Skeletal muscle satellite cell (primary cell): ENCODE measurements around the gene OTUD7B. TPM values are rescaled to one million over a fixed set of nuclear protein-coding genes. Genes with fewer than 3 reads are reported as not detected.
"Not testable (repeated sequence)": the region's sequence is repeated elsewhere in the genome, so short reads cannot be mapped to it uniquely, and the experiment has no call there.

ENCODE experiments used
- H3K27me3 ChIP-seq: 2 replicates; pipeline ENCODE4 v1.7.0; 2013; ENCODE audit warnings: low read length; ENCODE audit not compliant: control insufficient read depth, insufficient read depth
- H3K36me3 ChIP-seq: 2 replicates; pipeline ENCODE4 v1.7.0; 2013; ENCODE audit warnings: mild to moderate bottlenecking, control low read depth, low read length; ENCODE audit not compliant: insufficient read depth
- H3K4me1 ChIP-seq: 2 replicates; pipeline ENCODE4 v1.7.0; 2013; ENCODE audit warnings: low read length; ENCODE audit not compliant: control insufficient read depth, insufficient read depth
- H3K4me2 ChIP-seq: 2 replicates; pipeline ENCODE4 v1.7.0; 2013; ENCODE audit warnings: mild to moderate bottlenecking, low read length
- H3K4me3 ChIP-seq: 2 replicates; pipeline ENCODE4 v1.7.0; 2013; ENCODE audit warnings: low read length
- H3K9ac ChIP-seq: 2 replicates; pipeline ENCODE4 v1.7.0; 2013; ENCODE audit warnings: mild to moderate bottlenecking, low read depth, low read length, moderate library complexity
- H3K9me3 ChIP-seq: replicated peaks from 2 replicates; pipeline ENCODE4 v1.7.0; 2013; ENCODE audit warnings: mild to moderate bottlenecking, control low read depth, low read length
- total RNA-seq: library from RNA; depleted of rRNA; stranded (reverse); fragments of >200 nt; gene quantifications from 2 replicates; pipeline ENCODE4 v1.2.3, GENCODE V29; 2012; rRNA removed

The OTUD7B gene
- total RNA-seq: 9.2 and 10.1 TPM in 2 replicates

DNA sequence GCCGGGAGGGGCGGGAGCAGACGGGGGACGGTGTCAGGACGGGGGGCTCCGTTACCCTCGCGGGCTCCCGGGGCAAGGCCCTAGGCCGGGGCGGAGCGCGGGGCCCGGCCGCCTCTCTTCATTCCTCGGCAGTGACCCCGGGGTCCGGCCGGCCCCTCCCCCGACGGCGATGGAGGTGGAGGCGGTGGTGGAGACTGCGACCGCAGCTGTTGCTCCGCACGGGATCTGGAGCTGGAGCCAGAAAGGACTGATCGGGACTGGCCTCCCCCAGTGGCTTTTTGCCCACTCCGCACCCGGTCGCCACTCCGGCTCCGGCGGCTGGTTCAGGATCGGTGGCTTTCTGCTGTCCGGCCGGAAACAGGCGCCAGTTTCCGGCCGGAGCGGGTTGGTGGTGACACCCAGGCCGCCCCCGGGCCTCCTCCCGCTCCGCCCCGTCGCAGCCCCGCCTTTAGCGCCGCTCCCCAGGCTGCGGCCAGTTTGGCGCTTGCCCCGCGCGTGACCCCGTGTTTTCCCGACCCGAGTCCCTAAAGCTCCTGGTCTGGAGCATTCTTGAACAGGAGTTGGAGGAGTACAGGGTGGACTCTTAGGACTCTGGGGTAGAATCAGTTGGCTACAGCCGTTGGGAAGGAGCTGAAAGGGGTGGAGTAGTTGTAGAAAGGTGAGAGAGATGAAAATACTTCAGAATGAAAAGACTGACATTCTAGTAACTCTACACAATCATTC lies at the start of gene OTUD7B:
Gene OTUD7B (minus strand): TSS at position 334 of the 723 bp plus-strand sequence. CDS start 33,216 bp downstream, outside the sequence.
- Histone ChIP-seq H3K36me3 (peaks cover 2% of the 10 kb centered on the region), H3K27me3 (no peaks in the 10 kb centered on the region), H3K9me3 (no peaks in the 10 kb centered on the region), H3K9ac (peak within 1 kb of the TSS; percentile 94), H3K4me2 (peak within 1 kb of the TSS; percentile 95), H3K4me3 (peak within 1 kb of the TSS; percentile 84), H3K4me1 (peaks cover 47% of the 10 kb centered on the region)

DNA sequence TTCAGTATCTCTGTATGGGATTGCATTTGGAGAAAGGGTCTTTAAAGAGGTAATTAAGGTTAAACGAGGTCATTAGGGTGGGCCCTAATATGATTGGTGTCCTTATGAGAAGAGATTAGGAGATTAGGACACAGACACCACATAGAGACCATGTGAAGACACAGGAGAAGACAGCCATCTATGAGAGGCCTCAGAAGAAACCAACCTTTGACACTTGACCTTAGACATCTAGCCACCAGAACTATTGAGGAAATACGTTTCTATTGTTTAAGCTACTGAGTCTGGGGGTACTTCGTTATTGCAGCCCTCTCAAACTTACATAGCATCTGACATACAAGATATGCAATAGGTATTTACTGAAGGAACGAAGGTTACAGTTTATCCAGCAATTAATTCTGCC lies 49.7 kb upstream of the OTUD7B start:
- Histone ChIP-seq H3K4me2 (no peak overlapping the region), H3K9me3 (no peaks in the 10 kb centered on the region), H3K9ac (no peak overlapping the region), H3K36me3 (no peaks in the 10 kb centered on the region), H3K4me3 (no peak overlapping the region), H3K27me3 (no peaks in the 10 kb centered on the region), H3K4me1 (peaks cover 8% of the 10 kb centered on the region)

DNA sequence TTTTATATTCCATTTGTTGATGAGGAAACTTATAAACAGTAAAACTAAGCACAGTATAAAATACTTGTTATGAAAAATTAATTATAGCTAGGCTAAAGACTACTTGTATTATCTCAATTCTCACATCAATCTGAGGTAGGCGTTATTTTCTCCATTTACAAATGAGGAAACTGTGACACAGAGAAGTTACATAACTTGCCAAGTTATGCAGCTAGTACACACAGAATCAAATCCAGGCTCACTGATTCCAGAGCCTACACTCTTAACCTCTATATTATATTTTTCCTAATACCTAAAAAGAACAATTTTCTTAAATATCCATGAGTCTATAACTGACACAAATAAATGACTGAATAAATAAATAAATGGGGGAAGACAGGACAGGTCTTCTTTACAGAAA lies 45.9 kb upstream of the OTUD7B start:
- Histone ChIP-seq H3K36me3 (no peaks in the 10 kb centered on the region), H3K4me2 (no peak overlapping the region), H3K4me3 (no peak overlapping the region), H3K4me1 (no peaks in the 10 kb centered on the region), H3K9ac (no peak overlapping the region), H3K9me3 (no peaks in the 10 kb centered on the region), H3K27me3 (no peaks in the 10 kb centered on the region)

DNA sequence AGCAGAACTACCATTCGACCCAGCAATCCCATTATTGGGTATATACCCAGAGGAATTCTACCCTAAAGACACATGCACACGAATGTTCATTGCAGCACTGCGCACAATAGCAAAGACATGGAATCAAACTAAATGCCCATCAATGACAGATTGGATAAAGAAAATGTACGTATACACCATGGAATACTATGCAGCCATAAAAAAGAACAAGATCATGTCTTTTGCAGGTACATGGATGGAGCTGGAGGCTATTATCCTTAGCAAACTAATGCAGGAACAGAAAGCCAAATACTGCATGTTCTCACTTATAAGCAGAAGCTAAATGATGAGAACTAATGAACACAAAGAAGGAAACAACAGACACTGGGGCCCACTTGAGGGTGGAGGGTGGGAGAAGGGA lies 45.0 kb upstream of the OTUD7B start:
- not testable (repeated sequence) for H3K4me1 ChIP-seq, H3K27me3 ChIP-seq, H3K9me3 ChIP-seq, H3K9ac ChIP-seq, H3K4me2 ChIP-seq, H3K4me3 ChIP-seq, H3K36me3 ChIP-seq

DNA sequence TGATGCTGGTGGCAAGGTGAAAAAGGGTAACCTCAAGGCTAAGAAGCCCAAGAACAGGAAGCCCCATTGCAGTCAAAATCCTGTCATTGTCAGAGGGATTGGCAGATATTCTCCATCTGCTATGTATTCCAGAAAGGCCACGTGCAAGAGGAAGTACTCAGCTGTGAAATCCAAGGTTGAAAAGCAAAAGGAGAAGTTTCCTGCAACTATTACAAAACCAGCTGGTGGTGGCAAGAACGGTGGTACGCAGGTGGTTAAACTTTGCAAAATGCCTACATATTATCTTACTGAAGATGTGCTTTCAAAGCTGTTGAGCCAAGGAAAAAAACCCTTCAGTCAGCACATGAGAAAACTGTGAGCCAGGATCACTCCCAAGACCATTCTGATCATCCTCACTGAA lies 43.4 kb upstream of the OTUD7B start:
- H3K9me3 ChIP-seq: no peaks in the 10 kb centered on the region
- no peaks in the 10 kb centered on the region for H3K27me3 ChIP-seq
- H3K4me2 ChIP-seq: no peak overlapping the region
- H3K4me3 ChIP-seq: no peak overlapping the region
- no peak overlapping the region for H3K9ac ChIP-seq
- no peaks in the 10 kb centered on the region for H3K36me3 ChIP-seq
- H3K4me1 ChIP-seq: no peaks in the 10 kb centered on the region

DNA sequence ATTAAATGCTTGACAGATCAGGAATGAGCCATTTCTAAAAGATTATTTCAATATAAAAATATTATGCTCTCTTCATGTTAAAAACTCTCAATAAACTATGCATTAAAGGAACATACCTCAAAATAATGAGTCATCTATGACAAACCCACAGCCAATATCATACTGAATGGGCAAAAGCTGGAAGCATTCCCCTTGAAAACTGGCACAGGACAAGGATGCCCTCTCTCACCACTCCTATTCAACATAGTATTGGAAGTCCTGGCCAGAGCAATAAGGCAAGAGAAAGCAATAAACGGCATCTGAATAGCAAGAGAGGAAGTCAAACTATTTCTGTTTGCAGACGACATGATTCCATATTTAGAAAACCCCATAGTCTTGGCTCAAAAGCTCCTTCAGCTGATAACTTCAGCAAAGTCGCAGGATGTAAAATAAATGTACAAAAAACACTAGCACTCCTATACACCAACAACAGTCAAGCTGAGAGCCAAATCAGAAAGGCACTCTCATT lies 41.4 kb upstream of the OTUD7B start:
- not testable (repeated sequence) for H3K4me3 ChIP-seq, H3K27me3 ChIP-seq, H3K36me3 ChIP-seq, H3K9ac ChIP-seq, H3K9me3 ChIP-seq, H3K4me1 ChIP-seq, H3K4me2 ChIP-seq

DNA sequence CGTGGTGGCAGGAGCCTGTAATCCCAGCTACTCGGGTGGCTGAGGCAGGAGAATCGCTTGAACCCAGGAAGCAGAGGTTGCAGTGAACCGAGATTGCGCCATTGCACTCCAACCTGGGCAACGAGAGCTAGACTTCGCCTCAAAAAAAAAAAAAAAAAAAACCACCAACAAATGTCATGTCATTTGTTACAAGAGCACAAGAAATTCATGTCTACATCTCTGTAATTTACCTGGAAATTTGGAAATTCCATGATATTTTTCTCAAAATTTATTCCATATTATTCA lies 40.5 kb upstream of the OTUD7B start:
- H3K4me2 ChIP-seq: no peak overlapping the region
- H3K4me3 ChIP-seq: no peak overlapping the region
- no peak overlapping the region for H3K9ac ChIP-seq
- H3K4me1 ChIP-seq: no peaks in the 10 kb centered on the region
- H3K9me3 ChIP-seq: no peaks in the 10 kb centered on the region
- H3K36me3 ChIP-seq: no peaks in the 10 kb centered on the region
- H3K27me3 ChIP-seq: no peaks in the 10 kb centered on the region

DNA sequence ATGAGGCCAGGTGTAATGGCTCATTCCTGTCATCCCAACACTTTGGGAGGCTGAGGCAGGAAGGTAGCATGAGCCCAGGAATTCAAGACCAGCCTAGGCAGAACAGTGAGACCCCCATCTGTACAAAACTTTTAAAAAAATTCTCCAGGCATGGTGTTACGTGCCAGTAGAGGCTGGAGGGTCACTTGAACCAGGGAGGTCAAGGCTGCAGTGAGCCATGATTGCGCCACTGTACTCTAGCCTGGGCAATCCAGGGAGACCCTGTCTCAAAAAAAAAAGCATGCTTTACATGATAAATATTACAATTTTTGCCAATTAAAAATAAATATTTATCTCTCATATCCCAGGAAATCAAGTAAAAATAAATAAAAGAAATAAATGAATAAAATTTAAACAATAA lies 39.4 kb upstream of the OTUD7B start:
- Histone ChIP-seq H3K27me3 (no peaks in the 10 kb centered on the region), H3K36me3 (no peaks in the 10 kb centered on the region), H3K4me1 (no peaks in the 10 kb centered on the region), H3K4me2 (no peak overlapping the region), H3K4me3 (no peak overlapping the region), H3K9ac (no peak overlapping the region), H3K9me3 (no peaks in the 10 kb centered on the region)

DNA sequence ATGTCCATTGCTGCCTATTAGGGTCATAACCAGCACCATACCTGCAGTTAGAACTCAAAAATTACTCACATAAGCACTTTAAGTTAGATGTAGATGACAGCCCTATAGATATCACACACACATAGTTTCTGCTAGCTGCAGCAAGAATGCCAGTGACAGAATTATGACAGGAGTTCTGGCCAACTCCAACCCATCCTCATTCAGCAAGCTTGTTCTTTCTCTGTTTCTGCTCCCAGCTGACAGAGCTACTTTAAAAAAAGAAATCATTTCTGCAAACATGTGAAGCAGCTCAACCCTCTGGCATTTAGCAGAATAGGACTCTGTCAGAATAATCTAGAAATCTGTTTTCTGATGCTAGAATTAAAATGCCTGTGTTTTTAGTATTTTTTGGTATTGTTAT lies 23.8 kb upstream of the OTUD7B start:
- H3K36me3 ChIP-seq: no peaks in the 10 kb centered on the region
- H3K4me1 ChIP-seq: no peaks in the 10 kb centered on the region
- no peak overlapping the region for H3K4me3 ChIP-seq
- H3K9ac ChIP-seq: no peak overlapping the region
- H3K4me2 ChIP-seq: no peak overlapping the region
- H3K27me3 ChIP-seq: no peaks in the 10 kb centered on the region
- H3K9me3 ChIP-seq: no peaks in the 10 kb centered on the region

DNA sequence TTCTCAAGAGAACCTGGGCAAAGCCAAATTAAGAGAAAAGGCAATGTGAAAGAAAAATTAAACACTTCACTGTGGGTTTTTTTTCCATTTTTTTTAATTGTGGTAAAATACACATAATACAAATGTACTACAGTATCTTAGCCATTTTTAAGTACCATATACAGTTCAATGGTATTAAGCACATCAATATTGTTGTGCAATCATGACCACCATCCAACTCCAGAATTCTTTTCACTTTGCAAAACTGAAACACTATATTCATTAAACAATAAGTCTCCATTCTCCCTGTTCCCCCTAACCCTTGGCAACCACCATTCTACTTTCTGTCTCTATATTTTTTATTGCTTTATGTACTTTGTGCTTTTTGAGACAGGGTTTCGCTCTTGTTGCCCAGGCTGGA lies 17.8 kb upstream of the OTUD7B start:
- Histone ChIP-seq H3K9me3 (no peaks in the 10 kb centered on the region), H3K4me1 (no peaks in the 10 kb centered on the region), H3K4me2 (no peak overlapping the region), H3K4me3 (no peak overlapping the region), H3K27me3 (no peaks in the 10 kb centered on the region), H3K36me3 (no peaks in the 10 kb centered on the region), H3K9ac (no peak overlapping the region)

DNA sequence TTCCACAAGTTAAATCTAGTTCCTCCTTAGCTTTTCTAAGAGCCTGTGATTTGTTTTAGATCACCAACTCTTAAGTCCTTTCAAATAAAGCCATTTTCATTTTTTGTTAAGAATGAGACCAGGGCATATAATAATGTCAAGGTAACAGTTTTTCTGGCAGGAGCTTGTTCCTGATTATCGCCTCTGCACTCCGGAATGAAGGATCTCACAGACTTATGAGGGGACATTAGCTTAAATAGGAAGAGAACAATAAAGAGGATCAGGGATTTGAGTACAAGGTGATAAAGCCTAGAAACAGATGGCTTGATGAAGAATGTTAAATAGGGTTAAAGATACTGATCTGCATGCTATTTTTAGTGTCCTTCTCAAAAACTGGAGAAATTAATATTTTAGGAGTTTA lies 13.6 kb upstream of the OTUD7B start:
- H3K27me3 ChIP-seq: no peaks in the 10 kb centered on the region
- no peaks in the 10 kb centered on the region for H3K9me3 ChIP-seq
- H3K9ac ChIP-seq: no peak overlapping the region
- no peak overlapping the region for H3K4me2 ChIP-seq
- no peaks in the 10 kb centered on the region for H3K36me3 ChIP-seq
- H3K4me3 ChIP-seq: no peak overlapping the region
- peaks cover 11% of the 10 kb centered on the region for H3K4me1 ChIP-seq

DNA sequence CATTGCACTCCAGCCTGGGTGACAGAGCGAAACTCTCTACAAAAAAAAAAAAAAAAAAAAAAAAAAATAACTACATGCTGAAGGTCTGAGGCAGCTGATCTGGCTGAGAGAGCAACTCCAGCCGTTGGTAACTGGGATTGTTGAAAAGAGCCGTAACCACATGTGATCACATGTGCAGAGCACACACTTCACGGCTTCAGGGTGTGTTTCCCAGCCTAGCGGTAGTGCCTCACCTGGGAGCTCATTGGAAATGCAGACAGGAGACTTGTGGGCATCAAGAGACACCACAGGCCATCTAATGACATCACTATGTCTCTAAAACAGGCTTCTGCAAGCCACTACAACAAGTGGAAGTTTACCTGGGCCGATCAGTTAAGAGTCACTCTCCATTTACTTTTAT lies 11.8 kb upstream of the OTUD7B start:
- H3K36me3 ChIP-seq: no peaks in the 10 kb centered on the region
- H3K4me1 ChIP-seq: peaks cover 11% of the 10 kb centered on the region
- H3K27me3 ChIP-seq: no peaks in the 10 kb centered on the region
- H3K4me3 ChIP-seq: no peak overlapping the region
- H3K4me2 ChIP-seq: no peak overlapping the region
- H3K9me3 ChIP-seq: no peaks in the 10 kb centered on the region
- no peak overlapping the region for H3K9ac ChIP-seq
